Measurements from ENCODE around the gene SPON1.

DNA sequence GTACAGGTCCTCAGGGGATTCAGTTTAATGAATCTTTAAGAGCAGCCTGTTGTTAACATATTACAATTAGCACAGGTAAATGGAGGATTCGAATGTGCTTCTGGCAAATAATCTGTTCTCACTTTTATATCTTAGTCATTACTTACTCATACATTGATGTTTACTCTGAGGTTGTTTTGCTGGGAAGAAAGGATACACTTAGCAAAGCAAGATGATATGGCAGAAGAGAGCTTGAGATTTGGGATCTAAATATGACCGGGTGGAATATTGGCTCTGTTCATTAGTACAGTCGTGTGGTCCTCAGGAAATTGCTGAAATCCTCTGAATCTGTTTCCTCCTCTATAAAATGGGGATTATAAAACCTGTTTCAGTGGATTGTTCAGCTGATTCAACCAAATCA, 59.7 kb downstream of the SPON1 start:
- TF ChIP-seq CTCF (IDR thresholded peaks at IDR 0.05) (no peak), POLR2A (IDR thresholded peaks at IDR 0.05) (no peak)
